NCI-H1694 (cell line): Measurements from ENCODE around the gene CSF2RB.

Experiments
- DNase-seq: peaks from one replicate; lab custom pipeline; 2025; lab: John Stamatoyannopoulos, UW

CSF2RB gene

GRCh38 chr22:36921309-36922104 is 8.1 kb downstream of the CSF2RB start:
- DNase-seq = no peak

GRCh38 chr22:36922105-36922608 is 8.7 kb downstream of the CSF2RB start:
- no peak for DNase-seq

- DNase-seq = no peak
These were observed 9.3 kb downstream of the CSF2RB start for GRCh38 chr22:36922711-36923110.

- DNase-seq = no peak
These were observed 9.8 kb downstream of the CSF2RB start for GRCh38 chr22:36923131-36923788.

- no peak for DNase-seq
These were observed 10.8 kb downstream of the CSF2RB start for GRCh38 chr22:36924151-36924698.

GRCh38 chr22:36925388-36926290 is 12.2 kb downstream of the CSF2RB start:
- no peak for DNase-seq

- no peak for DNase-seq
These were observed 12.9 kb downstream of the CSF2RB start for GRCh38 chr22:36926309-36926708.

GRCh38 chr22:36926721-36927435 is 13.4 kb downstream of the CSF2RB start:
- no peak for DNase-seq

GRCh38 chr22:36927671-36928070 is 14.2 kb downstream of the CSF2RB start:
- no peak for DNase-seq

GRCh38 chr22:36928196-36928595 is 14.8 kb downstream of the CSF2RB start:
- DNase-seq = no peak

- no peak for DNase-seq
These were observed 15.5 kb downstream of the CSF2RB start for GRCh38 chr22:36928786-36929535.

GRCh38 chr22:36929621-36930020 is 16.2 kb downstream of the CSF2RB start:
- no peak for DNase-seq

GRCh38 chr22:36930041-36930935 is 16.9 kb downstream of the CSF2RB start:
- no peak for DNase-seq

- DNase-seq = no peak
These were observed 18.0 kb downstream of the CSF2RB start for GRCh38 chr22:36931446-36931845.

GRCh38 chr22:36933629-36934417 is 20.4 kb downstream of the CSF2RB start:
- no peak for DNase-seq

GRCh38 chr22:36934418-36935312 is 21.2 kb downstream of the CSF2RB start:
- DNase-seq = no peak

GRCh38 chr22:36935313-36935610 is 21.8 kb downstream of the CSF2RB start:
- no peak for DNase-seq

- DNase-seq = no peak
These were observed 22.3 kb downstream of the CSF2RB start for GRCh38 chr22:36935694-36936093.
